Measurements from ENCODE around the gene PDLIM5.

The PDLIM5 gene

GRCh38 chr4:94439606-94440005 lies 12.1 kb upstream of the PDLIM5 start:
- ATAC-seq: no peak
- TF ChIP-seq ARNTL (CRISPR knock-in tag; IDR thresholded peaks at IDR 0.05; ENCODE audit: borderline replicate concordance, low read depth) (no peak), ZC3H10 (CRISPR knock-in tag; IDR thresholded peaks at IDR 0.05) (no peak), PATZ1 (CRISPR knock-in tag; IDR thresholded peaks at IDR 0.05; ENCODE audit: borderline replicate concordance) (no peak), ISL1 (CRISPR knock-in tag; IDR thresholded peaks at IDR 0.05) (no peak), OSR1 (CRISPR knock-in tag; IDR thresholded peaks at IDR 0.05) (no peak), ZNF70 (CRISPR knock-in tag; IDR thresholded peaks at IDR 0.05) (no peak), ZNF565 (CRISPR knock-in tag; conservative IDR thresholded peaks at IDR 0.05; ENCODE audit: low read depth) (no peak), ESRRG (CRISPR knock-in tag; IDR thresholded peaks at IDR 0.05) (no peak), CREB5 (CRISPR knock-in tag; IDR thresholded peaks at IDR 0.05; ENCODE audit: low read depth) (no peak), ZFP3 (CRISPR knock-in tag; IDR thresholded peaks at IDR 0.05) (no peak), ZNF8 (CRISPR knock-in tag; IDR thresholded peaks at IDR 0.05) (no peak), RARB (CRISPR knock-in tag; IDR thresholded peaks at IDR 0.05) (no peak)

- TF ChIP-seq PPARA (CRISPR knock-in tag; IDR thresholded peaks at IDR 0.05; ENCODE audit: borderline replicate concordance): no peak
- no peak for ATAC-seq
Measured at GRCh38 chr4:94441838-94442237, 9.9 kb upstream of the PDLIM5 start.

- ATAC-seq: no peak
- no peak for TF ChIP-seq SNAI2 (CRISPR knock-in tag; IDR thresholded peaks at IDR 0.05)
- TF ChIP-seq ZNF70 (CRISPR knock-in tag; IDR thresholded peaks at IDR 0.05): no peak
- no peak for TF ChIP-seq PPARA (CRISPR knock-in tag; IDR thresholded peaks at IDR 0.05; ENCODE audit: borderline replicate concordance)
- TF ChIP-seq TCF4 (CRISPR knock-in tag; IDR thresholded peaks at IDR 0.05; ENCODE audit: borderline replicate concordance): no peak
- no peak for TF ChIP-seq CREB5 (CRISPR knock-in tag; IDR thresholded peaks at IDR 0.05; ENCODE audit: low read depth)
- no peak for TF ChIP-seq ISL1 (CRISPR knock-in tag; IDR thresholded peaks at IDR 0.05)
- no peak for TF ChIP-seq TSHZ2 (CRISPR knock-in tag; IDR thresholded peaks at IDR 0.05)
Measured at GRCh38 chr4:94442251-94442650, 9.5 kb upstream of the PDLIM5 start.

- peak; percentile 37; the same call in 2 of the 3 replicates for ATAC-seq
- TF ChIP-seq ISL1 (CRISPR knock-in tag; IDR thresholded peaks at IDR 0.05) (no peak), ZNF565 (CRISPR knock-in tag; conservative IDR thresholded peaks at IDR 0.05; ENCODE audit: low read depth) (no peak), ZFP3 (CRISPR knock-in tag; IDR thresholded peaks at IDR 0.05) (no peak), BACH2 (CRISPR knock-in tag; IDR thresholded peaks at IDR 0.05; ENCODE audit: borderline replicate concordance) (no peak)
Measured at GRCh38 chr4:94446386-94446785, 5.4 kb upstream of the PDLIM5 start.

- no peak for ATAC-seq
- TF ChIP-seq CSDC2 (CRISPR knock-in tag; IDR thresholded peaks at IDR 0.05): no peak
- no peak for TF ChIP-seq ZNF70 (CRISPR knock-in tag; IDR thresholded peaks at IDR 0.05)
- TF ChIP-seq TCF4 (CRISPR knock-in tag; IDR thresholded peaks at IDR 0.05; ENCODE audit: borderline replicate concordance): no peak
- no peak for TF ChIP-seq CREB5 (CRISPR knock-in tag; IDR thresholded peaks at IDR 0.05; ENCODE audit: low read depth)
- TF ChIP-seq SNAI2 (CRISPR knock-in tag; IDR thresholded peaks at IDR 0.05): no peak
- no peak for TF ChIP-seq ESRRG (CRISPR knock-in tag; IDR thresholded peaks at IDR 0.05)
- TF ChIP-seq PATZ1 (CRISPR knock-in tag; IDR thresholded peaks at IDR 0.05; ENCODE audit: borderline replicate concordance): no peak
- TF ChIP-seq BACH2 (CRISPR knock-in tag; IDR thresholded peaks at IDR 0.05; ENCODE audit: borderline replicate concordance): no peak
- TF ChIP-seq ZNF8 (CRISPR knock-in tag; IDR thresholded peaks at IDR 0.05): no peak
- no peak for TF ChIP-seq POU6F1 (CRISPR knock-in tag; IDR thresholded peaks at IDR 0.05; ENCODE audit: borderline replicate concordance, low read depth)
- TF ChIP-seq ARNTL (CRISPR knock-in tag; IDR thresholded peaks at IDR 0.05; ENCODE audit: borderline replicate concordance, low read depth): no peak
- TF ChIP-seq ZC3H10 (CRISPR knock-in tag; IDR thresholded peaks at IDR 0.05): no peak
- TF ChIP-seq PPARA (CRISPR knock-in tag; IDR thresholded peaks at IDR 0.05; ENCODE audit: borderline replicate concordance): no peak
- no peak for TF ChIP-seq ZFP30 (CRISPR knock-in tag; IDR thresholded peaks at IDR 0.05)
Measured at GRCh38 chr4:94447754-94448411, 3.9 kb upstream of the PDLIM5 start.

All from SK-N-SH treated with all-trans-retinoic acid at 6 μM for 48 hours (cell line).